HS-27A (cell line): ENCODE results near the gene CD28.

Source experiments
- DNase-seq: peaks from one replicate; pipeline ENCODE4 v3.0.0-alpha.2; 2012; ENCODE audit warnings: low read depth, missing footprints

Gene CD28

GRCh38 chr2:203715744-203716143 lies 9.3 kb downstream of the CD28 start:
- DNase-seq = no peak

GRCh38 chr2:203718087-203718486 lies 11.6 kb downstream of the CD28 start:
- no peak for DNase-seq

- no peak for DNase-seq
These were observed 13.3 kb downstream of the CD28 start for GRCh38 chr2:203719456-203720410.

- DNase-seq = no peak
These were observed 14.7 kb downstream of the CD28 start for GRCh38 chr2:203720915-203721672.

GRCh38 chr2:203721781-203722300 lies 15.4 kb downstream of the CD28 start:
- no peak for DNase-seq

GRCh38 chr2:203722411-203722810 lies 16.0 kb downstream of the CD28 start:
- DNase-seq = no peak

GRCh38 chr2:203728321-203728720 lies 21.9 kb downstream of the CD28 start:
- DNase-seq = no peak

- DNase-seq = no peak
These were observed 23.8 kb downstream of the CD28 start for GRCh38 chr2:203730076-203730729.

GRCh38 chr2:203730883-203731282 lies 24.4 kb downstream of the CD28 start:
- no peak for DNase-seq

GRCh38 chr2:203732092-203732952 lies 25.9 kb downstream of the CD28 start:
- no peak for DNase-seq

- DNase-seq = no peak
These were observed 26.6 kb downstream of the CD28 start for GRCh38 chr2:203732953-203733510.

- no peak for DNase-seq
These were observed 27.2 kb downstream of the CD28 start for GRCh38 chr2:203733684-203734083.

GRCh38 chr2:203734276-203734983 lies 28.0 kb downstream of the CD28 start:
- DNase-seq = no peak

- DNase-seq = no peak
These were observed 30.9 kb downstream of the CD28 start for GRCh38 chr2:203737360-203737759.

GRCh38 chr2:203739351-203739750 lies 32.9 kb downstream of the CD28 start:
- no peak for DNase-seq

- DNase-seq = no peak
These were observed 34.4 kb downstream of the CD28 start for GRCh38 chr2:203740871-203741281.

- DNase-seq = no peak
These were observed 35.1 kb downstream of the CD28 start for GRCh38 chr2:203741566-203741965.

- DNase-seq = no peak
These were observed 37.1 kb downstream of the CD28 start for GRCh38 chr2:203743441-203743981.

GRCh38 chr2:203744091-203744490 lies 37.7 kb downstream of the CD28 start:
- no peak for DNase-seq

- no peak for DNase-seq
These were observed 38.8 kb downstream of the CD28 start for GRCh38 chr2:203745267-203745666.
